ENCODE data around the gene CHID1. TPM values are rescaled to one million over a fixed set of nuclear protein-coding genes. Genes with fewer than 3 reads are reported as not detected.

CHID1 gene
- polyA plus RNA-seq, 1 donor from 2014 or later, result 51.2 TPM

GRCh38 chr11:818396-819128, 92.0 kb downstream of the CHID1 start, which contains the start of gene PNPLA2:
Gene PNPLA2, plus strand, starts transcription at chr11:818914. Its CDS starts 805 bp downstream, at chr11:819719.
- peak within 1 kb of the TSS; percentile 45 for H3K27ac ChIP-seq (ENCODE audit: low read length)
- no peaks in the 10 kb centered on the region for H3K36me3 ChIP-seq (ENCODE audit: insufficient read depth, low read length)

More at GRCh38 chr11:818396-819128, 92.0 kb downstream of the CHID1 start, which contains the start of gene PNPLA2:
- TF ChIP-seq RAD21 (conservative IDR thresholded peaks at IDR 0.05) (no peak), SMC3 (conservative IDR thresholded peaks at IDR 0.05; ENCODE audit: poor library complexity) (no peak), REST (IDR thresholded peaks at IDR 0.05; ENCODE audit: borderline replicate concordance) (no peak), EZH2 (IDR thresholded peaks at IDR 0.05; ENCODE audit: borderline replicate concordance, insufficient read depth, low read length, poor library complexity, severe bottlenecking) (no peak), TAF1 (IDR thresholded peaks at IDR 0.05; ENCODE audit: low read depth) (no peak), POLR2AphosphoS5 (IDR thresholded peaks at IDR 0.05) (no peak), MXI1 (conservative IDR thresholded peaks at IDR 0.05; ENCODE audit: poor library complexity, severe bottlenecking) (no peak), EP300 (conservative IDR thresholded peaks at IDR 0.05; ENCODE audit: poor library complexity, severe bottlenecking) (no peak)
- TF ChIP-seq, protein P1, sequence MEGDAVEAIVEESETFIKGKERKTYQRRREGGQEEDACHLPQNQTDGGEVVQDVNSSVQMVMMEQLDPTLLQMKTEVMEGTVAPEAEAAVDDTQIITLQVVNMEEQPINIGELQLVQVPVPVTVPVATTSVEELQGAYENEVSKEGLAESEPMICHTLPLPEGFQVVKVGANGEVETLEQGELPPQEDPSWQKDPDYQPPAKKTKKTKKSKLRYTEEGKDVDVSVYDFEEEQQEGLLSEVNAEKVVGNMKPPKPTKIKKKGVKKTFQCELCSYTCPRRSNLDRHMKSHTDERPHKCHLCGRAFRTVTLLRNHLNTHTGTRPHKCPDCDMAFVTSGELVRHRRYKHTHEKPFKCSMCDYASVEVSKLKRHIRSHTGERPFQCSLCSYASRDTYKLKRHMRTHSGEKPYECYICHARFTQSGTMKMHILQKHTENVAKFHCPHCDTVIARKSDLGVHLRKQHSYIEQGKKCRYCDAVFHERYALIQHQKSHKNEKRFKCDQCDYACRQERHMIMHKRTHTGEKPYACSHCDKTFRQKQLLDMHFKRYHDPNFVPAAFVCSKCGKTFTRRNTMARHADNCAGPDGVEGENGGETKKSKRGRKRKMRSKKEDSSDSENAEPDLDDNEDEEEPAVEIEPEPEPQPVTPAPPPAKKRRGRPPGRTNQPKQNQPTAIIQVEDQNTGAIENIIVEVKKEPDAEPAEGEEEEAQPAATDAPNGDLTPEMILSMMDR (IDR thresholded peaks at IDR 0.05; ENCODE audit: poor library complexity, severe bottlenecking), result no peak
- H3K9me3 ChIP-seq (ENCODE audit: low read length), result no peaks in the 10 kb centered on the region
- H3K9ac ChIP-seq (ENCODE audit: low read length), result peak within 1 kb of the TSS; percentile 69
- peak within 1 kb of the TSS; percentile 85 for H2AFZ ChIP-seq (ENCODE audit: low read depth, low read length)
- H3K9me2 ChIP-seq (ENCODE audit: insufficient read depth, low read length), result no peaks in the 10 kb centered on the region
- peaks cover 3% of the 10 kb centered on the region for H3K79me2 ChIP-seq (replicated peaks; ENCODE audit: insufficient read depth, low read length)
- peak within 1 kb of the TSS; percentile 25 for H3K4me2 ChIP-seq (ENCODE audit: low read length)
- H4K20me1 ChIP-seq (ENCODE audit: insufficient read depth), result no peaks in the 10 kb centered on the region
- no peaks in the 10 kb centered on the region for H3K27me3 ChIP-seq (ENCODE audit: insufficient read depth, low read depth, low read length)
- peak within 1 kb of the TSS; percentile 81 for H3K4me3 ChIP-seq (ENCODE audit: low read length)
- H3F3A ChIP-seq (ENCODE audit: insufficient read depth, low read length, poor library complexity, severe bottlenecking), result no peaks in the 10 kb centered on the region

Small RNA genes within 50 kb of the gene (small RNA-seq; reads per million reads assigned to genes)
- 0 reads per million in 3 experiments for gene RNU6-1025P

Other genes starting within 250 kb of the CHID1 start
- gene DEAF1, start 215.6 kb downstream of the CHID1 start, polyA plus RNA-seq, result 87.6 and 94.9 TPM in 2 replicates
- gene TMEM80, start 215.0 kb downstream of the CHID1 start, polyA plus RNA-seq, result 23.1 and 30.9 TPM in 2 replicates
- gene EPS8L2, start 204.6 kb downstream of the CHID1 start, polyA plus RNA-seq, result 3.5 and 7.5 TPM in 2 replicates
- 156 and 158 TPM in 2 replicates for gene TALDO1, start 163.3 kb downstream of the CHID1 start, polyA plus RNA-seq
- gene GATD1, start 133.3 kb downstream of the CHID1 start, polyA plus RNA-seq, result 131 and 146 TPM in 2 replicates
- 11.8 and 16.2 TPM in 2 replicates for gene CEND1, start 120.7 kb downstream of the CHID1 start, polyA plus RNA-seq
- gene SLC25A22, start 112.5 kb downstream of the CHID1 start, polyA plus RNA-seq, result 40.9 and 66.4 TPM in 2 replicates
- 13.3 and 34.9 TPM in 2 replicates for gene PIDD1, start 105.6 kb downstream of the CHID1 start, polyA plus RNA-seq
- gene RPLP2, start 100.8 kb downstream of the CHID1 start, polyA plus RNA-seq, result 147 and 167 TPM in 2 replicates
- 7.3 and 7.8 TPM in 2 replicates for gene PNPLA2, start 91.9 kb downstream of the CHID1 start, polyA plus RNA-seq
- 1.2 and 6.5 TPM in 2 replicates for gene CRACR2B, start 82.9 kb downstream of the CHID1 start, polyA plus RNA-seq
- gene CD151, start 77.9 kb downstream of the CHID1 start, polyA plus RNA-seq, result 70.8 and 80.1 TPM in 2 replicates
- gene POLR2L, start 68.3 kb downstream of the CHID1 start, polyA plus RNA-seq, result 50.6 and 62.3 TPM in 2 replicates
- gene TSPAN4, start 68.0 kb downstream of the CHID1 start, polyA plus RNA-seq, result 68.1 and 68.3 TPM in 2 replicates
- 46.5 and 46.8 TPM in 2 replicates for gene AP2A2, start 15.1 kb upstream of the CHID1 start, polyA plus RNA-seq
- not detected in 2 replicates for gene MUC6, start 125.9 kb upstream of the CHID1 start, polyA plus RNA-seq
- not detected in 2 replicates for gene MUC2, start 164.1 kb upstream of the CHID1 start, polyA plus RNA-seq
- not detected in 2 replicates for gene MUC5AC, start 247.1 kb upstream of the CHID1 start, polyA plus RNA-seq

All from neural cell (in vitro differentiated cells).